Heart left ventricle (tissue), 16 donors: Measurements from ENCODE around the gene ECHS1. TPM values are rescaled to one million over a fixed set of nuclear protein-coding genes. Genes with fewer than 3 reads are reported as not detected.

ENCODE experiments used
- ATAC-seq, 4 donors: fragments of 200-7000 bp; cut with Tn5 transposase; one replicate each; pipeline ENCODE4 v1.9.1; 2020 to 2022; ENCODE audit warnings: moderate library complexity in 4 of 4, mild to moderate bottlenecking in 3 of 4, moderate number of reproducible peaks in 1 of 4
- DNase-seq, 5 donors: peaks; one replicate each; pipeline ENCODE4 v3.0.0-alpha.2; 2020
- H3K27ac ChIP-seq, 12 donors: fragments of 200-600 bp; sonication (generic) in 4 of 12; one replicate each; pipeline versions ENCODE4 v1.5.0 to v1.8.0; 2016 to 2022; ENCODE audit warnings: mild to moderate bottlenecking in 2 of 12
- H3K27me3 ChIP-seq, 9 donors: fragments of 200-600 bp; sonication (generic) in 2 of 9; one replicate each; pipeline versions ENCODE4 v1.5.1 to v1.8.0; 2016 to 2022; ENCODE audit warnings: mild to moderate bottlenecking in 3 of 9
- H3K36me3 ChIP-seq, 9 donors: fragments of 200-600 bp; sonication (generic) in 2 of 9; one replicate each; pipeline versions ENCODE4 v1.5.0 to v1.8.0; 2018 to 2022; ENCODE audit warnings: mild to moderate bottlenecking in 2 of 9
- H3K4me1 ChIP-seq, 12 donors: fragments of 200-600 bp; sonication (generic) in 4 of 12; one replicate each; pipeline versions ENCODE4 v1.5.0 to v1.8.0; 2016 to 2022; ENCODE audit warnings: mild to moderate bottlenecking in 3 of 12
- H3K4me3 ChIP-seq, 12 donors: fragments of 200-600 bp; sonication (generic) in 4 of 12; one replicate each; pipeline versions ENCODE4 v1.5.0 to v1.8.0; 2017 to 2022; ENCODE audit warnings: mild to moderate bottlenecking in 9 of 12, moderate library complexity in 4 of 12
- H3K9me3 ChIP-seq, 12 donors: fragments of 200-600 bp; sonication (generic) in 4 of 12; one replicate each; pipeline versions ENCODE4 v1.5.0 to v1.8.0; 2016 to 2022; ENCODE audit warnings: mild to moderate bottlenecking in 1 of 12
- CTCF ChIP-seq, 12 donors: fragments of 200-600 bp; sonication (generic) in 4 of 12; IDR thresholded peaks; one replicate each; pipeline versions ENCODE4 v1.5.0 to v1.8.0; 2018 to 2022; ENCODE audit warnings: antibody characterized with exemption in 12 of 12, mild to moderate bottlenecking in 5 of 12
- POLR2A ChIP-seq, 2 donors: fragments of 450-650 bp; IDR thresholded peaks; one replicate each; pipeline ENCODE4 v1.6.1; 2017; ENCODE audit warnings: antibody characterized with exemption in 2 of 2, mild to moderate bottlenecking in 2 of 2, moderate library complexity in 2 of 2
- WGBS, 4 donors: extraction: QIAGEN DNeasy Blood & Tissue Kit in 2 of 4; methylation state at CpG; one replicate each; pipeline versions ENCODE4 v1.1.5 to v1.1.7; 2013 to 2018; 5-methylcytosine and 5-hydroxymethylcytosine counted together
- intact Hi-C, 10 donors: fragments of 100-400 bp; cut with DNase I; formaldehyde crosslinking; loops; one replicate each; pipeline versions ENCODE4 v1.11.1 to v1.14.2; 2022
- polyA plus RNA-seq, 2 donors: library from polyadenylated mRNA; stranded (reverse); fragments of 200-250 nt; gene quantifications; one replicate each; pipeline ENCODE4 v1.2.3, GENCODE V29; 2013
- total RNA-seq, 9 donors: library from RNA; depleted of rRNA in 2 of 9; stranded (reverse); fragments of >200 nt in 2 of 9; fragmentation: NEBNext Ultra II Directional in 3 of 9; extraction: Animal tissue kit (Norgen Biotek cat#: 25700) in 3 of 9; gene quantifications; one replicate each; pipeline versions ENCODE4 v1.1.0 to v1.2.4, GENCODE V29; 2016 to 2023
- donor health status: ischemic (EF 13 %, LVEDD 7.1; RV severe dilation, severe dysfunction).
- donor health status: healthy with polysubstance abuse.
- donor health status: DM: no; HTN: yes; CAD: no.
- donor health status: DM: no; HTN: no; CAD: no.
- donor health status: ischemic (EF 25% LVEDD 6.9; RV normal size, moderate dysfunction).
- donor health status: ischemic (EF 25% LVEDD 5.7; RV mildly dilated, moderate dysfunction).
- donor health status: healthy.
- donor health status: DM: yes; HTN: yes; CAD: no.
- donor health status: ischemic (EF 35%, LVEDD 5.7; RV mildly dilated, moderate dysfunction).
- donor health status: nonischemic (EF 11% LVEDD 7.7; RV severe dilation, severe dysfunction).
- donor health status: DM: yes; HTN: yes; CAD: no.
- donor health status: PGD.
- donor health status: ischemic (EF 29% LVEDD 5.4; RV normal size, mild dysfunction).
- donor health status: nonischemic (EF 23%, LVEDD 6.1; RV moderate dilation, normal function).

The ECHS1 gene
- total and polyA plus RNA-seq, 11 donors = 132 to 303 (median 201) TPM

GRCh38 chr10:133355266-133355665 is 17.9 kb downstream of the ECHS1 start:
- Histone ChIP-seq H3K36me3 (peaks cover 0 to 5% (median 0%) of the 10 kb centered on the region in 9 donors), H3K9me3 (no peaks in the 10 kb centered on the region), H3K27me3 (peaks cover 0 to 4% (median 0%) of the 10 kb centered on the region in 9 donors), H3K27ac (no peak overlapping the region), H3K4me1 (peaks cover 3 to 21% (median 13%) of the 10 kb centered on the region in 12 donors), H3K4me3 (no peak overlapping the region)
- DNase-seq (peak in 1 of 5 donors; percentile 42), ATAC-seq (no peak)
- 93 to 100% (median 97%) methylated on average over 2 to 6 of the region's 6 CpGs for WGBS, 4 donors
- no peak for TF ChIP-seq CTCF (IDR thresholded peaks at IDR 0.05)
- TF ChIP-seq POLR2A (IDR thresholded peaks at IDR 0.05) = no peak
- intact Hi-C loops = no loop called here

- Histone ChIP-seq H3K27ac (no peak overlapping the region), H3K27me3 (peaks cover 0 to 9% (median 0%) of the 10 kb centered on the region in 9 donors), H3K4me3 (no peak overlapping the region), H3K9me3 (no peaks in the 10 kb centered on the region), H3K4me1 (peaks cover 3 to 21% (median 13%) of the 10 kb centered on the region in 12 donors), H3K36me3 (peaks cover 0 to 5% (median 0%) of the 10 kb centered on the region in 9 donors)
- WGBS, 4 donors = 93 to 96% (median 95%) methylated on average over 12 to 14 of the region's 14 CpGs
- ATAC-seq = no peak
- peak in 1 of 5 donors; percentile 53 for DNase-seq
- TF ChIP-seq CTCF (IDR thresholded peaks at IDR 0.05) (no peak), POLR2A (IDR thresholded peaks at IDR 0.05) (no peak)
- intact Hi-C loops = no loop called here
These were observed 18.4 kb downstream of the ECHS1 start for GRCh38 chr10:133354672-133355240.

DNA sequence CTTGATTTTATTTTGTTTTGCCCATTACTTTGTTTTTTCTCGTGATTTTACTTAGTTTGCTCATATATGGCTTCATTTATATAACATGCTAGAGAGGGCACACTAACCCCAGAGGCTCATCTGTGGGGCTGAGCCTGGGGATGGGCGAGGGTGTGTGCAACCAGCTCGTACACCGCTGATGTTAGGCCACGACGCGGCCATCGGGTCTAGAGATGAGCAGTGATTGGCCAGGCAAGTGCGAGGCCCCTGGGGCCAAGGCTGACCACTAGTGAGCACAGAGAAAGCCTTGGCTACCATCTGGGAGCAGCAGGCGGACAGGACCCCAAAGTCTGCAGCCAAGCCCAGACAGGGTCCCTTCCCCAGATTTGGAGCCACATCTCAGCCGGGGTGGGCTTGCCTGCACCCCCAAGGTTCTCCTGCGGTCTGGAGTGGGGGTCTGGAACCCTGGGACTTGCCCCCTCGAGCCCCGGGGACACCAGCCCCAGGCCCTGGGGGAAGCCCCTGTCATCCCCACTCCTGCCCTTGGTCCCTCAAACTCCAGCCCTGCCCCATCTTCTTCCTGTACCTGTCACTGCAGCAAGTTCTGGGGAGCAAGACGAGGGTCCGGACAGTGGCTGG is 19.1 kb downstream of the ECHS1 start:
- DNase-seq (peak in 1 of 5 donors; percentile 54), ATAC-seq (no peak)
- Histone ChIP-seq H3K36me3 (peaks cover 0 to 5% (median 0%) of the 10 kb centered on the region in 9 donors), H3K27me3 (peaks cover 0 to 10% (median 0%) of the 10 kb centered on the region in 9 donors), H3K27ac (no peak overlapping the region), H3K9me3 (no peaks in the 10 kb centered on the region), H3K4me3 (no peak overlapping the region), H3K4me1 (peaks cover 3 to 21% (median 13%) of the 10 kb centered on the region in 12 donors)
- intact Hi-C loops = no loop called here
- 87 to 93% (median 88%) methylated on average over 14 to 16 of the region's 16 CpGs for WGBS, 4 donors
- TF ChIP-seq CTCF (IDR thresholded peaks at IDR 0.05) (no peak), POLR2A (IDR thresholded peaks at IDR 0.05) (no peak)

DNA sequence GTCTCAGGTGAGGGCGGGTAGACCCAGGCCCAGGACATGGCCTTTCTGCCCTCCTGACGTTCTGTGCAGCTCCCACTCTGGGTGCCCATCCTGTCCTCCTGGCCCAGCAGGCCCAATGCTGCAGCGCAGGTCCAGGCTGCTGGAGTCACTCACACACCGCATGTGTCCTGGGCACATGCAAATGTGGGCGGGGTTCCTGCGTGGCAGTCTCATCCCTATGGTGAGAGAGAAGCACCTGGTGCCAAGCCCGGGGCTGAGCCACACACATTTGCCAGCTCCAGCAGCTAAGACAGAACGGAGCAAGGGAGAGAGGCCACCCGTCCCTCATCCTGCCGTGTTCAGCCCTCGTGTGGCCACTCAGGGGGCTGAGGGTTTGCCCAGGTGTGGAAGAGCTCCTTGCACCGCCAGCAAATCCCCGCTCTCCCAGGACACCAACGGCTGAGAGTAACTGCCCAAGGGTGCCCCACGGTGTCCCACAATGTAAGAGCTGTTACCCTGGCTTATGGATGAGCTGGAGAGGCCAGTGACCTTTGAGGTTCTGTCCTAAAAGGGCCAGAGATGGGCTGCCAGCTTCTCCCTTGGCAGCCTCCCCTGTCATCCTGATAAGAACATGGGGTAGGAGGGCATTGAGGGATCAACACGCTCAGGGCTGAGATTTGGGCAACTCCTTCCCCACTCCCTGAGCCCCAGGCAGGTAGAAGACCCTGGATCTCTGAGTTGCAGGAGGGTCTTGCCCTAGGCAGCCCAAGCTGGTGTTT is 19.8 kb downstream of the ECHS1 start:
- intact Hi-C loops = no loop called here
- ATAC-seq (no peak), DNase-seq (peak in 1 of 5 donors; percentile 50)
- H3K27me3 ChIP-seq = peaks cover 0 to 15% (median 0%) of the 10 kb centered on the region in 9 donors
- H3K36me3 ChIP-seq = peaks cover 0 to 5% (median 0%) of the 10 kb centered on the region in 9 donors
- no peaks in the 10 kb centered on the region for H3K9me3 ChIP-seq
- H3K4me3 ChIP-seq = no peak overlapping the region
- peaks cover 3 to 21% (median 13%) of the 10 kb centered on the region in 12 donors for H3K4me1 ChIP-seq
- TF ChIP-seq POLR2A (IDR thresholded peaks at IDR 0.05) (no peak), CTCF (IDR thresholded peaks at IDR 0.05) (no peak)
- H3K27ac ChIP-seq = no peak overlapping the region
- 71 to 91% (median 84%) methylated on average over 3 to 16 of the region's 16 CpGs for WGBS, 4 donors
